Peyer's patch (tissue), 4 donors: ENCODE results near the gene JAK1.
"Not testable (repeated sequence)": the region's sequence is repeated elsewhere in the genome, so short reads cannot be mapped to it uniquely, and the experiment has no call there.

ENCODE experiments used
- CTCF ChIP-seq, 6 experiments: fragments of 450-650 bp in 4 of 6; fragments of 200-600 bp in 2 of 6; sonication (generic) in 1 of 6; IDR thresholded peaks; one replicate each; pipeline ENCODE4 v1.5.1; 2017 to 2019; ENCODE audit warnings: antibody characterized with exemption in 6 of 6, mild to moderate bottlenecking in 3 of 6, moderate library complexity in 1 of 6
- POLR2A ChIP-seq, 2 donors: fragments of 450-650 bp; IDR thresholded peaks; one replicate each; pipeline ENCODE4 v1.5.1; 2017; ENCODE audit warnings: antibody characterized with exemption in 2 of 2, mild to moderate bottlenecking in 2 of 2, moderate library complexity in 2 of 2

GRCh38 chr1:64919120-64919519 is 47.2 kb downstream of the JAK1 start:
- not testable (repeated sequence) for TF ChIP-seq POLR2A, CTCF (IDR thresholded peaks at IDR 0.05)
